Activated naive CD4-positive, alpha-beta T cell treated with anti-CD3 and anti-CD28 coated beads, Interleukin-2, amount 50 U/mL, for 72 hours (primary cell): ENCODE measurements around the gene LYRM4. TPM values are rescaled to one million over a fixed set of nuclear protein-coding genes. Genes with fewer than 3 reads are reported as not detected.

ENCODE experiments used
- ATAC-seq, 2 donors: fragments of 150-1000 bp; cut with Tn5 transposase; 2 replicates each; pipeline ENCODE4 v1.10.0; 2021; ENCODE audit warnings: mild to moderate bottlenecking in 2 of 2, moderate library complexity in 2 of 2
- DNase-seq, 2 donors: peaks; one replicate each; pipeline ENCODE4 v3.0.0; 2021 to 2022; ENCODE audit warnings: low spot score in 2 of 2
- H3K27ac Mint-ChIP-seq, 2 donors: one replicate each; pipeline ENCODE4 v1.8.0; 2022; ENCODE audit warnings: mild to moderate bottlenecking in 2 of 2, mixed read lengths in 2 of 2
- H3K36me3 Mint-ChIP-seq, 2 donors: one replicate each; pipeline ENCODE4 v1.8.0; 2022; ENCODE audit warnings: mixed read lengths in 2 of 2
- H3K9me3 Mint-ChIP-seq, 2 donors: one replicate each; pipeline ENCODE4 v1.8.0; 2022; ENCODE audit warnings: mixed read lengths in 2 of 2
- total RNA-seq, 2 donors: library from RNA; stranded (reverse); gene quantifications; one replicate each; pipeline ENCODE4 v1.2.3, GENCODE V29; 2022

The LYRM4 gene
- total RNA-seq, 2 donors from 2014 or later, result 32.7 to 40.7 TPM

GRCh38 chr6:5155906-5156305 lies 104.8 kb downstream of the LYRM4 start:
- H3K36me3 Mint-ChIP-seq, result no peaks in the 10 kb centered on the region
- no peaks in the 10 kb centered on the region for H3K9me3 Mint-ChIP-seq
- DNase-seq (no peak), ATAC-seq (no peak)
- H3K27ac Mint-ChIP-seq, result no peak overlapping the region

GRCh38 chr6:5153186-5153585 lies 107.6 kb downstream of the LYRM4 start:
- no peak overlapping the region for H3K27ac Mint-ChIP-seq
- no peaks in the 10 kb centered on the region for H3K9me3 Mint-ChIP-seq
- DNase-seq (no peak), ATAC-seq (no peak)
- H3K36me3 Mint-ChIP-seq, result no peaks in the 10 kb centered on the region

- H3K27ac Mint-ChIP-seq, result no peak overlapping the region
- no peaks in the 10 kb centered on the region for H3K36me3 Mint-ChIP-seq
- DNase-seq (no peak), ATAC-seq (no peak)
- H3K9me3 Mint-ChIP-seq, result no peaks in the 10 kb centered on the region
These were observed 108.3 kb downstream of the LYRM4 start for GRCh38 chr6:5152460-5152859.

- no peaks in the 10 kb centered on the region for H3K9me3 Mint-ChIP-seq
- no peak overlapping the region for H3K27ac Mint-ChIP-seq
- DNase-seq, result no peak
- no peak for ATAC-seq
- H3K36me3 Mint-ChIP-seq, result no peaks in the 10 kb centered on the region
These were observed 108.8 kb downstream of the LYRM4 start for GRCh38 chr6:5151955-5152401.

- DNase-seq (no peak), ATAC-seq (no peak)
- H3K36me3 Mint-ChIP-seq, result no peaks in the 10 kb centered on the region
These were observed 109.3 kb downstream of the LYRM4 start for GRCh38 chr6:5151360-5151954.

GRCh38 chr6:5150551-5151075 lies 110.1 kb downstream of the LYRM4 start:
- Mint-ChIP-seq H3K36me3 (no peaks in the 10 kb centered on the region), H3K27ac (no peak overlapping the region), H3K9me3 (no peaks in the 10 kb centered on the region)
- no peak for DNase-seq
- no peak for ATAC-seq

More at GRCh38 chr6:5151360-5151954, 109.3 kb downstream of the LYRM4 start:
- Mint-ChIP-seq H3K27ac (no peak overlapping the region), H3K9me3 (no peaks in the 10 kb centered on the region)

- no peaks in the 10 kb centered on the region for H3K9me3 Mint-ChIP-seq
These were observed 110.9 kb downstream of the LYRM4 start for GRCh38 chr6:5149891-5150290.

GRCh38 chr6:5149159-5149704 lies 111.5 kb downstream of the LYRM4 start:
- ATAC-seq, result no peak
- DNase-seq, result no peak
- H3K36me3 Mint-ChIP-seq, result no peaks in the 10 kb centered on the region
- no peaks in the 10 kb centered on the region for H3K9me3 Mint-ChIP-seq
- H3K27ac Mint-ChIP-seq, result no peak overlapping the region

More at GRCh38 chr6:5149891-5150290, 110.9 kb downstream of the LYRM4 start:
- H3K36me3 Mint-ChIP-seq, result no peaks in the 10 kb centered on the region
- DNase-seq (no peak), ATAC-seq (no peak)
- no peak overlapping the region for H3K27ac Mint-ChIP-seq

GRCh38 chr6:5146398-5146797 lies 114.4 kb downstream of the LYRM4 start:
- DNase-seq (no peak), ATAC-seq (no peak)
- Mint-ChIP-seq H3K36me3 (no peaks in the 10 kb centered on the region), H3K27ac (no peak overlapping the region), H3K9me3 (no peaks in the 10 kb centered on the region)

GRCh38 chr6:5143634-5144311 lies 117.0 kb downstream of the LYRM4 start:
- peak overlapping the region in 1 of 2 donors; percentile 79 for H3K27ac Mint-ChIP-seq
- DNase-seq (peak in 1 of 2 donors; percentile 84), ATAC-seq (peak; percentile 56 to 78)
- no peaks in the 10 kb centered on the region for H3K36me3 Mint-ChIP-seq
- H3K9me3 Mint-ChIP-seq, result no peaks in the 10 kb centered on the region

- Mint-ChIP-seq H3K36me3 (no peaks in the 10 kb centered on the region), H3K9me3 (no peaks in the 10 kb centered on the region), H3K27ac (no peak overlapping the region)
- DNase-seq, result no peak
- ATAC-seq, result peak in 1 of 2 donors; percentile 26
These were observed 117.8 kb downstream of the LYRM4 start for GRCh38 chr6:5142915-5143314.

- Mint-ChIP-seq H3K27ac (no peak overlapping the region), H3K36me3 (no peaks in the 10 kb centered on the region), H3K9me3 (no peaks in the 10 kb centered on the region)
- no peak for ATAC-seq
- no peak for DNase-seq
These were observed 118.6 kb downstream of the LYRM4 start for GRCh38 chr6:5142131-5142530.

GRCh38 chr6:5141046-5141445 lies 119.7 kb downstream of the LYRM4 start:
- ATAC-seq (no peak), DNase-seq (no peak)
- Mint-ChIP-seq H3K36me3 (no peaks in the 10 kb centered on the region), H3K9me3 (no peaks in the 10 kb centered on the region), H3K27ac (no peak overlapping the region)

- Mint-ChIP-seq H3K36me3 (no peaks in the 10 kb centered on the region), H3K27ac (no peak overlapping the region), H3K9me3 (no peaks in the 10 kb centered on the region)
- ATAC-seq, result no peak
- no peak for DNase-seq
These were observed 120.7 kb downstream of the LYRM4 start for GRCh38 chr6:5139828-5140771.

GRCh38 chr6:5138995-5139827 lies 121.5 kb downstream of the LYRM4 start:
- Mint-ChIP-seq H3K36me3 (no peaks in the 10 kb centered on the region), H3K9me3 (no peaks in the 10 kb centered on the region), H3K27ac (no peak overlapping the region)
- ATAC-seq (no peak), DNase-seq (no peak)

- no peaks in the 10 kb centered on the region for H3K36me3 Mint-ChIP-seq
- ATAC-seq (no peak), DNase-seq (no peak)
- no peaks in the 10 kb centered on the region for H3K9me3 Mint-ChIP-seq
- no peak overlapping the region for H3K27ac Mint-ChIP-seq
These were observed 123.9 kb downstream of the LYRM4 start for GRCh38 chr6:5136851-5137250.
